OCI-LY7 (cell line): ENCODE measurements around the gene HOXA7. TPM values are rescaled to one million over a fixed set of nuclear protein-coding genes. Genes with fewer than 3 reads are reported as not detected.

Experiments used
- BruUV-seq: library from RNA; stranded (reverse); fragments of 400-500 nt; replicated peaks from 2 replicates; lab custom pipeline; 2021; lab: Mats Ljungman, UMichigan
- CTCF ChIA-PET: fragments of 300-600 bp; sonication (Branson Sonifier 250); formaldehyde crosslinking; loops from one replicate; lab custom pipeline; 2022; ENCODE audit warnings: antibody characterized with exemption; ENCODE audit not compliant: unreplicated experiment; lab: Charles Lee
- POLR2A ChIA-PET: fragments of 300-600 bp; sonication (Branson Sonifier 250); formaldehyde crosslinking; loops from one replicate; lab custom pipeline; 2022; ENCODE audit warnings: antibody characterized with exemption; lab: Charles Lee
- DNase-seq: peaks from one replicate; pipeline ENCODE4 v3.0.0-alpha.2; 2015; ENCODE audit warnings: low spot score
- H2AFZ ChIP-seq: fragments of 200-600 bp; sonication (generic), shearing (Covaris generic); 2 replicates; pipeline ENCODE4 v1.6.1; 2014; ENCODE audit warnings: mild to moderate bottlenecking, antibody characterized with exemption, low read length, moderate library complexity
- H3K27ac ChIP-seq: fragments of 200-600 bp; sonication (generic); 2 replicates; pipeline ENCODE4 v1.5.1; 2014; ENCODE audit warnings: mixed run types, low read depth, mild to moderate bottlenecking, moderate library complexity, low read length, inconsistent platforms; ENCODE audit not compliant: poor library complexity, severe bottlenecking
- H3K36me3 ChIP-seq: fragments of 200-600 bp; sonication (generic); 2 replicates; pipeline ENCODE4 v1.6.1; 2014; ENCODE audit warnings: mild to moderate bottlenecking, antibody characterized with exemption, low read length, moderate library complexity, mixed read lengths; ENCODE audit not compliant: insufficient read depth
- H3K4me1 ChIP-seq: fragments of 200-600 bp; sonication (generic); 2 replicates; pipeline ENCODE4 v1.5.1; 2014; ENCODE audit warnings: mild to moderate bottlenecking, low read length; ENCODE audit not compliant: insufficient read depth, poor library complexity, severe bottlenecking
- H3K4me2 ChIP-seq: fragments of 200-600 bp; sonication (generic); 2 replicates; pipeline ENCODE4 v1.6.1; 2014; ENCODE audit warnings: mild to moderate bottlenecking, low read length
- H3K4me3 ChIP-seq: fragments of 200-600 bp; sonication (generic); 2 replicates; pipeline ENCODE4 v1.5.1; 2014; ENCODE audit warnings: mild to moderate bottlenecking, low read depth, low read length; ENCODE audit not compliant: poor library complexity, severe bottlenecking
- H3K79me2 ChIP-seq: fragments of 200-600 bp; sonication (generic); 2 replicates; pipeline ENCODE4 v1.6.1; 2016; ENCODE audit warnings: low read depth, mild to moderate bottlenecking, low read length, moderate library complexity, mixed read lengths; ENCODE audit not compliant: insufficient read depth
- H3K9me2 ChIP-seq: fragments of 200-600 bp; sonication (generic); 2 replicates; pipeline ENCODE4 v1.6.1; 2016; ENCODE audit warnings: mild to moderate bottlenecking, low read length, mixed read lengths; ENCODE audit not compliant: insufficient read depth
- H3K9me3 ChIP-seq: fragments of 200-600 bp; sonication (generic); 2 replicates; pipeline ENCODE4 v1.6.1; 2014; ENCODE audit warnings: mild to moderate bottlenecking, mixed run types, low read length, mixed read lengths
- H4K20me1 ChIP-seq: fragments of 200-600 bp; sonication (generic); 2 replicates; pipeline ENCODE4 v1.6.1; 2014; ENCODE audit warnings: mild to moderate bottlenecking, antibody characterized with exemption, low read length, moderate library complexity, mixed read lengths; ENCODE audit not compliant: insufficient read depth
- EZH2phosphoT487 ChIP-seq: fragments of 200-600 bp; sonication (generic); IDR thresholded peaks from 2 replicates; pipeline ENCODE4 v1.6.1; 2018; ENCODE audit warnings: low read depth, borderline replicate concordance, mild to moderate bottlenecking, mixed run types, antibody characterized with exemption, low read length, moderate library complexity, mixed read lengths
- intact Hi-C: fragments of 100-400 bp; cut with micrococcal nuclease; formaldehyde crosslinking; loops from one replicate; pipeline ENCODE4 v1.10.0; 2022; ENCODE audit not compliant: unreplicated experiment
- total RNA-seq, 2 experiments: library from RNA; depleted of rRNA in 1 of 2; stranded (reverse); fragments of >200 nt in 1 of 2; shearing (Covaris generic) in 1 of 2; gene quantifications; 2 replicates each; pipeline ENCODE4 v1.2.3, GENCODE V29; 2014 to 2022
- TF ChIP-seq, protein P1 (sequence below): fragments of 200-600 bp; sonication (generic); conservative IDR thresholded peaks from 2 replicates; pipeline ENCODE4 v1.5.1; 2014; ENCODE audit warnings: mild to moderate bottlenecking, antibody characterized with exemption, low read length, moderate library complexity, mixed read lengths

The HOXA7 gene
- total RNA-seq, 2 experiments from 2014 or later: 1.2 to 6.0 TPM

DNA sequence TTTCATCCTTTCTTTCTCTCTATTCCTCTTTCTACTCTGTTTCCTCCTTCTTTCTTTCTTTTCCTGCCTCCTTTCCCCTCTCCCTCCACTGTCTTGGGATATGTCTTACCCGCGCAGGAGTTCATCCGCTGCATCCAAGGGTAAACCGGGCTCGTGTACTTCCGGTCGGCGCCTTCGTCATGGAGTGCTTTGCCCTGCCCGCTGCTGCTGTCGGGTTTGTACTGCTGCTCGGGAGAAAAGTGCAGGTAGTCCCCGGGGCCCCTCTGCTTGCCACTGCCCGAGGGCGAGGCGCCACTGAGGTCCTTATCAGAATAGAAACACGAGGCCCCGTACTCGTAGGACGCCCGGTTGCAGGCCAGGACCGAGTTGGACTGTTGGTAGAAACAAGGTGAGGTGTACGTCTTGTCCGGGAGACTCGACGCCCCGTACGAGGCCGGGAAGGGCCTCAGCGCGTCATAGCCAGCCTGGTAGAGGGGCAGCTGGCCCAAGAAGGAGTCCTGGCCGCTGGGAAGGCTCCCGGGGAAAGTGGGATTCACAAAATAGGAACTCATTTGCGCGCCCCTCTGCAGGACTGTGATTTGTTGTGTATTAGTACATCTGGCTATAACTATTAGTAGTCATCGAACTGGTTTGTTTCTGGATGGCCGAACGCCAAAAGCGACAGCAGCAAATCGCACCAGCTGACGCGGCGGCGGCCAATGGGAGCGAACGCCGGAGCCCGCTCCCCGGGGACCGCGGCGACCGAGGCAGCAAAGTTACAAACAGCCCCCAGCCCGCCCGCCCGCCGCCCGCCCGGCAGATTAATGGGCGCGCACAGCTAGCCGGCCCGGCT, 9.1 kb downstream of the HOXA7 start, which contains the start of gene HOXA6:
HOXA6 (minus strand) TSS at position 576 of the 832 bp plus-strand sequence; CDS start at position 551, 25 bp downstream.
- CTCF ChIA-PET: interaction anchor here (0.6 kb wide), 1 partner anchor 14 kb away, joined by 3 read pairs; no protein-coding TSS in a partner anchor
- TF ChIP-seq, protein P1, sequence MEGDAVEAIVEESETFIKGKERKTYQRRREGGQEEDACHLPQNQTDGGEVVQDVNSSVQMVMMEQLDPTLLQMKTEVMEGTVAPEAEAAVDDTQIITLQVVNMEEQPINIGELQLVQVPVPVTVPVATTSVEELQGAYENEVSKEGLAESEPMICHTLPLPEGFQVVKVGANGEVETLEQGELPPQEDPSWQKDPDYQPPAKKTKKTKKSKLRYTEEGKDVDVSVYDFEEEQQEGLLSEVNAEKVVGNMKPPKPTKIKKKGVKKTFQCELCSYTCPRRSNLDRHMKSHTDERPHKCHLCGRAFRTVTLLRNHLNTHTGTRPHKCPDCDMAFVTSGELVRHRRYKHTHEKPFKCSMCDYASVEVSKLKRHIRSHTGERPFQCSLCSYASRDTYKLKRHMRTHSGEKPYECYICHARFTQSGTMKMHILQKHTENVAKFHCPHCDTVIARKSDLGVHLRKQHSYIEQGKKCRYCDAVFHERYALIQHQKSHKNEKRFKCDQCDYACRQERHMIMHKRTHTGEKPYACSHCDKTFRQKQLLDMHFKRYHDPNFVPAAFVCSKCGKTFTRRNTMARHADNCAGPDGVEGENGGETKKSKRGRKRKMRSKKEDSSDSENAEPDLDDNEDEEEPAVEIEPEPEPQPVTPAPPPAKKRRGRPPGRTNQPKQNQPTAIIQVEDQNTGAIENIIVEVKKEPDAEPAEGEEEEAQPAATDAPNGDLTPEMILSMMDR: no peak
- no peak for TF ChIP-seq EZH2phosphoT487
- Histone ChIP-seq H3K4me3 (peak within 1 kb of the TSS; percentile 75), H3K4me2 (peak within 1 kb of the TSS; percentile 94), H3K9me3 (no peaks in the 10 kb centered on the region), H3K79me2 (peaks cover 8% of the 10 kb centered on the region; the same call in 1 of the 2 replicates), H2AFZ (no peak within 1 kb of the TSS), H4K20me1 (no peaks in the 10 kb centered on the region), H3K9me2 (no peaks in the 10 kb centered on the region), H3K4me1 (peaks cover 35% of the 10 kb centered on the region), H3K36me3 (peaks cover 11% of the 10 kb centered on the region), H3K27ac (no peak within 1 kb of the TSS)
- DNase-seq: no peak
- POLR2A ChIA-PET: interaction anchor here (0.8 kb wide), 1 partner anchor 299 kb away, joined by 4 read pairs; no protein-coding TSS in a partner anchor
- no TSS peak for BruUV-seq
- intact Hi-C loops: no loop called here

DNA sequence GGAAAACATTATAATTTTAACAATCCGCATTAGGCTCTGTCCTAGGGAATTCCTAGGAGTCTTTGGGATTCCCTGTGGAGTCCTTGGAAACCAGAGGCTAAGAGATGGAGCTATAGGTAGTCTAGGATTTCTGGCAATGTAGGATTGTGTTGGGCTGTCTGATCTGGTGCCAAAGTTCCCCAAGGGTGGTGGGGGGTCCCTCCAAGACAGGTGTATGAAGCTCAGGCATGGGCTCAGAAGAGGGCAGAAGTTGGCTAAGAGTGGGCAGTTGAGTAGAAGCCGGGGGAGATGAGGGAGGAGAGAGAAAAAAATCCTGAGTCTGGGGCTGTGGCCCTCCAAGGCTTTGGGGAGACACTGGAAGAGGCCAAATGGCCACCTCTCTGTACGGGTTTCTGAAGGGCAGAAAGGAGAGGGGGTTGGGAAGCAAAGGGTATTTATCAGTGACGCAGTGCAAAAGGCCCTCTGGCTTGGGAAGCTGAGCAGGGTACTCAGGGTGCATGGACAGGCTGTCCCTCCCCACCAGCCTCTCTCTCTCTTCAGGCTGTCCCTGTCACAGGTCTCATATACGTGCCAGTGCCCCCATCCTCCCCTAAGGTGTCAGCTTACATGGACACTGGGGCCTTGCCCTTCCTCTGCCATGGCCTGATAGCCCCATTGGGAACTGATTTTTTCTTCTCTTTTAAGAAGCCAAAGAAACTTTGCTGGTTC, 9.8 kb downstream of the HOXA7 start:
- CTCF ChIA-PET: interaction anchor here (0.6 kb wide), 1 partner anchor 15 kb away, joined by 3 read pairs; no protein-coding TSS in a partner anchor
- intact Hi-C loops: no loop called here
- Histone ChIP-seq H3K9me3 (no peaks in the 10 kb centered on the region), H3K27ac (no peak overlapping the region), H3K4me3 (no peak overlapping the region), H3K79me2 (peaks cover 8% of the 10 kb centered on the region; the same call in 1 of the 2 replicates), H2AFZ (no peak overlapping the region), H3K4me1 (peaks cover 29% of the 10 kb centered on the region), H3K9me2 (no peaks in the 10 kb centered on the region), H3K36me3 (peaks cover 11% of the 10 kb centered on the region), H4K20me1 (no peaks in the 10 kb centered on the region), H3K4me2 (peak overlapping the region; percentile 94; the same call in 1 of the 2 replicates)
- no peak for DNase-seq
- POLR2A ChIA-PET: interaction anchor here (0.8 kb wide), 1 partner anchor 298 kb away, joined by 4 read pairs; no protein-coding TSS in a partner anchor
- no TSS peak for BruUV-seq
- no peak for TF ChIP-seq EZH2phosphoT487
- TF ChIP-seq, protein P1: no peak
